GM21515 (cell line): ENCODE results near the gene GAS2L3.
"Not testable (repeated sequence)": the region's sequence is repeated elsewhere in the genome, so short reads cannot be mapped to it uniquely, and the experiment has no call there.

ENCODE experiments used
- ATAC-seq: cut with Tn5 transposase; IDR thresholded peaks from one replicate; pipeline ENCODE4 v1.9.1; 2021; ENCODE audit not compliant: unreplicated experiment

The GAS2L3 gene

GRCh38 chr12:100573292-100574186, at the start of gene GAS2L3:
GAS2L3 (plus strand) TSS chr12:100573684; CDS start chr12:100594905, 21,221 bp downstream.
- ATAC-seq = peak; percentile 98

- ATAC-seq = no peak
These were observed 45.5 kb upstream of the GAS2L3 start for GRCh38 chr12:100528034-100528433.

DNA sequence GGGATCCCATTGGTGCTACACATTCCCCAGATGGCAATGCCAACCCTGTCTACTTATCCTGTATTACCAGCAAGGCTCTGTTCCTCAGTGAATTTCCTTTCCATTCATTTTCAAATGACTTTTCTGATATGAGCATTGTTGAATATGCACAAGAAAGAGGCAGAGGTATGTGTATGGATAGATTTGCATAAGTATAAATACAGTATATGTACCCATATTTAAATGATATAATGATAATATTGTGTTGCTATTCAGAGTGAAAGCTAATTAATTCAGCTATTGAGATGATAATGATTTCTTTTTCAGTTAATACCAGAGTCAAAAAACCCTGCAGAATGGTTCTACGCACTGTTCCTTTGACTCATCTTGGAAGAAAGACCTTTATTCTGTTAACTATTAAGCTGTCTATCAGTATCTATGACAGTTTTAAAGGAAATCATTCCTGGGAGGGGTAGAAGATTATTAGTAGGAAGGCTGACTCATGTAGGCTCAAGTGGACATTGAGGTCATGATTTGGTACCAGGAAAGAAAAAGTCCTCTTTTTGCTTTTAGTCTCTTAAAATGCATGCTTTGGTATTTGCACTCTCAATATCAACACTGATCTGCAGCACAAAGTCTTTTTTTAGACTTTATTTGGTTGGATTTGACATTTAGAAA, 44.9 kb upstream of the GAS2L3 start:
- ATAC-seq = no peak

DNA sequence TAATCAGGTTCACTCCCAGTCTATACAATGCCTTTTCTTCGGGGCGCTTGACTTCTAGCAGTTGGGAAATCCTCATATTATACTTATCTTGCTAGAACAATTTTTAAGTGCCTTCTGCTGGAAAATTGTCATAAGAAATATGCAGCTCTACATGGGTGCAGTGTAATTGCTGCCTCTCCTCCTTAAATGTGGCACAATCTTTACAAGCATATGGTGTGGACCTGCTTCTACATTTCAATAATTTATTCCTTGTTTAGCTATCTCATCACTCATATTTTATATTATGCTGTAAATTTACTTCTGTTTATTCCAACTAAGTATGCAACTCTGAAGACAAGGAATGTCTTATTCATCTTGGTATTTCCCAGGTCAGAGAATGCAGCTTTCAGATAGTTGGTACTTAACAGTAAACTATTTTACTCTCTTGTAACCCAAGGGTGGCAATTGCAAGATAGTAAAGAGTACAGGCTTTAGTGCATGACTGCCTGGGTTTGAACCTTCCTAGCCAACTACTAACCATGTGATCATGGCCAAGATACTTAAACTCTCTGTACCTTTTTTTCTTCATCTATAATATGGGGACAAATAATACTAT, 43.6 kb upstream of the GAS2L3 start:
- ATAC-seq = no peak

DNA sequence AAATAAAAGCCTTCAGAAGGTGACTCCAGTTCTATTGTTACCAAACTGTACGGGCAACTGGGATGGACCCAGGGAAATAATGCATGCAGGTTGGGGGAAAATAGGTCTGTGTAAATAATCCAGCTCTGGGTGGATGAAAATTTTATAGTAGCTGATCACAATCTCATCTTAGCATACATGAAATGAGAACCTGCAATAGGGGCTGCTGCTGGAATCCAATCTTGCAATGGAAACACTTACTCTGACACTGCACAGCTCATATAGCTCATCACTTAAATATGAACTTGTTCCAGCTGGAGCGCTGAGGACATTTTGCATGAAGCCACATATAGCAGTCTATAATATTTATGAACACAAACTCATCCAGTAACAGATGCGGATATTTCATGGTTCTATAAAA, 40.1 kb upstream of the GAS2L3 start:
- ATAC-seq = no peak

DNA sequence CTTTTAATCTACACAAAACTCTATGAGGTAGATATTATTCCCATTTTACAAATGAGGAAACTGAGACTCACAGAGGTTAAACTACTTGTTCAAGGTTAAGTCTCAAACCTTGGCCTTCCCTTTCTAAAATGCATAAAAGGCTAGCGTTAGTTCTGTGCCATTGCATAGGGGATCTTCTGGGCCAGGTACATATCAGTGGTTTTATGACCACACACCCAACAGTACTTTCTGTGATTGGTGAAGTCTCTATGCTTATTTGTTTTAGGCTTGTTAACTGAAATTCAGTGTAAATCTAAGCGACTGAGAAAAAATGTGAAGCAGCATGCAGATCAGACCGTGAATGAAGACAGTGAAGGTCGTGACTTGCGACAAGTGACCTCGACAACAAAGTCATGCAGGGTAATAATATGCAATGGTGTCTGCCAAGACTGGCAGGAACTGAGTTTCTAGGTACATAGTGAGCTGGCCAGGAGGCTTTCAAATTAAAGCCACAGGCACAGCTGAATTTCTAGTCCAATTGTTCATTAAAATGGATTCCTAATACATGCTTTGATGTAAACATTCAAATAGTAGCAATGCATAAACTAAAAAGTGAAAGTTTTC, 38.8 kb upstream of the GAS2L3 start:
- no peak for ATAC-seq

- no peak for ATAC-seq
These were observed 34.3 kb upstream of the GAS2L3 start for GRCh38 chr12:100539202-100539601.

- ATAC-seq = no peak
These were observed 29.3 kb upstream of the GAS2L3 start for GRCh38 chr12:100544165-100544564.

GRCh38 chr12:100545092-100545491, 28.4 kb upstream of the GAS2L3 start:
- ATAC-seq = no peak

DNA sequence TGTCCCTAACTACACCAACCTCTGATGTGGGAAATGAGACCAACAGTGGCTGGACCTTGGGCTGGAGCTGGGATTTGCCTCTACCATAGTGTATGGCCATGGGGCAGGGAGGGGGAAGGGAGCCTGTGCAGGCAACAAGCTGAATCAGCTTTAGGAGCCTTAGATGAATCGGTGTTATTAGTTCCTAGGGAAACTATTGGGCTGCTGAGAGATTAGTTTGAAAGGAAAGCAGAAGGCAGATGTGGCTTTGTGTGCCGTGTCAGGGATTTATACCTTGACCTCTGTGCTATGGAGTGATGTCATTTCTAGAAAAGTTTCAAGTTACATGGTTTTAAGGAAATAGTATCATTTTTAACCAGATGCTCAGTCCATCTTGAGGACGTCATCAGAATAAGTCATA, 19.5 kb upstream of the GAS2L3 start:
- ATAC-seq = no peak

GRCh38 chr12:100554608-100555077, 18.8 kb upstream of the GAS2L3 start:
- no peak for ATAC-seq

DNA sequence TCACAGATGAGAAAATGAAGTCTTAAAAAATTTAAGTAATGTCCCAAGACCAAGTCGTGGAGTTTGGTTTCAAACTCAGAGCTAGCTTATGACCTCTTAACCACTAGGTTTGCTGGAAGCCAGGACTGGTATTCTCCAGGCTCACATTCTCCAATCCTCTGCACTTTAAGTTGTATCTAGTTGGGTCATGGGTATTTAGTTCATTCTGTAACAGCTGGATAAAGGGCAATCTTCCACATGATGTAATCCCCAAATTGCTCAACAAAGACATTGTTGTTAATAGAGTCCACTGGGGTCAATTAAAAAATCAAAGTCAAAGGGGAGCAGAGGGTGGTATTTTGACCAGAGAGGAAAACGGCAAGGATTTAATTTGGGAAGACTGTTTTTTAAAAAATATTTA, 17.8 kb upstream of the GAS2L3 start:
- ATAC-seq = no peak

DNA sequence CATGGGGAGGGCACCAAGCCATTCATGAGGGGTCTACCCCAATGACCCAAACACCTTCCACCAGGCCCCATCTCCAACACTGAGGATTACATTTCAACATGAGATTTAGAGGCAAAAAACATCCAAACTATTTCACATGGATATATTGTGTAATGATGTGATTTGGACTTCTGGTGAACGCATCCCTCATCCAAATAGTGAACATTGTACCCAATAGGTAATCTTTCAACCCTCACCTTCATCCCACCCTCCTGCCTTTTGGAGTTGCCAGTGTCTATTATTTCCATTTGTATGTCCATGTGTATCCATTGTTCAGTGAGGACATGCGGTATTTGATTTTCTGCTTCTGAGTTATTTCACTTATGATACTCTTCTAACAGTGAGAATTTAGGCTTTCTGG, 16.1 kb upstream of the GAS2L3 start:
- ATAC-seq = no peak

DNA sequence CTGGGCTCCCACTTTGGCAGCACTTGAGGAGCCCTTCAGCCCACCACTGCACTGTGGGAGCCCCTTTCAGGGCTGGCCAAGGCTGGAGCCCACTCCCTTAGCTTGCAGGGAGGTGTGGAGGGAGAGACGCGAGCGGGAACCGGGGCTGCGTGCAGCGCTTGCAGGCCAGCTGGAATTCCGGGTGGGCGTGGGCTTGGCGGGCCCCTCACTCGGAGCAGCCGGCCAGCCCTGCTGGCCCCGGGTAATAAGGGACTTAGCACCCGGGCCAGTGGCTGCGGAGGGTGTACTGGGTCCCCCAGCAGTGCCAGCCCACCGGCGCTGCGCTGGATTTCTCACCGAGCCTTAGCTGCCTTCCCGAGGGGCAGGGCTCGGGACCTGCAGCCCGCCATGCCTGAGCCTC, 14.2 kb upstream of the GAS2L3 start:
- not testable (repeated sequence) for ATAC-seq

GRCh38 chr12:100564090-100564489, 9.4 kb upstream of the GAS2L3 start:
- ATAC-seq = no peak

GRCh38 chr12:100564905-100565467, 8.5 kb upstream of the GAS2L3 start:
- ATAC-seq = no peak

GRCh38 chr12:100565987-100566545, 7.4 kb upstream of the GAS2L3 start:
- ATAC-seq = no peak

DNA sequence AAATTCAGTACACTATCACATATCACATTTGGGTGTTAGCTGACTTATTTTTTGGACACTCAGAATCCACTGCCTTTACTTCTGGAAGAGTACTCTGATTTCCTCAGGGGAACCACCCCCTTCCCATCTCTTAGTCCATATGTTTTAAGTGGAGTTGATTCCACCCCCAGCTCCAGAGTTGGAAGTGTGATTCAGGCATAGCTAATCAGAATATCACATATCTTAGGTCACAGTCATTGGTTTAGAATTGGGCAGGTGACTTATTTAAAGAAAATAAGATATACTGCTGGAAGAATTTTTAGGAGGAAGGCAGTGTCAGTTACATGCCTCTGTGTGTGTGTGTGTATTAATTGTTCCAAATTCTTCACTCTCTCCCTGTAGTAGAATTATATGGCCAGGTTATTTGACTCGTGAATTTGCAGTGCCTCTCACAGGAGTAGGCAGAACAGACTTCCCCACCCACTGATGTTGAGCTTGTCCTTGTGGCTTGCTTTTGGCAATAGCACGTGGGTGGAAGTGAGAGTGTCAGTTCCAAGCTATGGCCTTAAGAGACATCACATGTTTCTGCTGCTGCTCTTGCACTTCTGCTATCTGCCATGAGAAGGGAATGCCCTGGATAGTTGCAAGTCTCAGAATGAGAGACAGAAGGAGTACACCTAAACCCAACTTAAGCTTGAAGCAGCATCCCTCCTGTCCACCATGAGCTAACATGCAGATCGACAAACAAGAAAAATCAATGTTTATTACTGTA, 6.4 kb upstream of the GAS2L3 start:
- peak; percentile 94 for ATAC-seq

DNA sequence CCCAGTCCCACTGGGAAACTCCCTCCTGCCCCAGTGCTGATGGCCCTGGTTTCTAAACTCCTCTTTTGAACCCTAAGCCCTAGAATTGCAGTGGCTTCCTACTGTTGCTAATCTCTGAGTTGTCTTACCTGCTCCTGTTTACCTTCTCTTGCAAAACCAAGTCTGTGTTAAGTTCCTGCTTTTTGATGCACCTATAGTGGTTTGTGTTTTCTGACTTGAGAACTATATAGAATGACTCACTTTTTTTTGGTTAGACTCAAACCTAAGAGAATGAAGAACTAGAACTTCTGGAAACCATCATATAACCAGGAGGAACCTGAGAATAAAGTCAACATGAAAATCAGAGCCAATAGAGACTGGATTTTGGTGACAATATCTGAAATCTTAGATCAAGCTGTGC, 5.5 kb upstream of the GAS2L3 start:
- ATAC-seq = peak; percentile 35

DNA sequence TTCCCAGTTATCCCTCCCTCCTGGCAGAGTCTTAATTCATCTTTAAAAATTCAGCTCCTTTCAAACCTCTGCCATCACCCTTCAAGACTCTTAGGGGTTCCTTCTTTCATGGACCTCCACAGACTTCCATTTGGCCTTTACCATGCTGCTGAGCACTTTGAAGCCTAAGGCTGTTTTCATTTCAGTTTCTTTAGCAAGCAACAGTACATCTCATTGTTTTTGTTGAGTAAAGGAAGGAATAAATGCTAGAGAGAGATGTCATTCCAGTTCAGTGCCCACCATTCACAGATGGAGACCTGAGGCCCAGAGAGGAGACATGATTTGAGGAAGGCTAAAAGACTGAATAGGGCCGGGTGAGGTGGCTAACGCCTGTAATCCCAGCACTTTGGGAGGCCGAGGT, 1.3 kb upstream of the GAS2L3 start:
- ATAC-seq = no peak
